K562 (cell line): ENCODE data around the gene GRB10. TPM values are rescaled to one million over a fixed set of nuclear protein-coding genes. Genes with fewer than 3 reads are reported as not detected.

Source experiments
- CREB5 ChIP-seq: fragments of 250-450 bp; sonication (Bioruptor Pico); IDR thresholded peaks from 2 replicates; pipeline ENCODE4 v1.5.0; 2020; ENCODE audit warnings: mild to moderate bottlenecking
- DIDO1 ChIP-seq: fragments of 450-650 bp; IDR thresholded peaks from 2 replicates; pipeline ENCODE4 v1.6.1; 2016; ENCODE audit warnings: low read depth, missing biosample characterization, missing genetic modification characterization
- HMGXB4 ChIP-seq: sonication (generic); formaldehyde crosslinking; IDR thresholded peaks from 2 replicates; pipeline ENCODE4 v1.8.1; 2023; ENCODE audit warnings: mild to moderate bottlenecking, missing genetic modification reagents
- MED1 ChIP-seq: sonication (generic); formaldehyde crosslinking; IDR thresholded peaks from 2 replicates; pipeline ENCODE4 v1.8.1; 2023; ENCODE audit warnings: missing genetic modification reagents, borderline replicate concordance
- PRDM10 ChIP-seq: fragments of 450-650 bp; IDR thresholded peaks from 2 replicates; pipeline ENCODE4 v1.6.1; 2018; ENCODE audit not compliant: partially characterized antibody
- PTBP1 ChIP-seq: fragments of 200-400 bp; formaldehyde crosslinking; IDR thresholded peaks from 2 replicates; pipeline ENCODE4 v1.6.1; 2017; ENCODE audit warnings: low read depth, low read length
- RBM15 ChIP-seq: fragments of 200-400 bp; formaldehyde crosslinking; IDR thresholded peaks from 2 replicates; pipeline ENCODE4 v1.6.1; 2018; ENCODE audit warnings: mild to moderate bottlenecking, low read length, moderate library complexity; ENCODE audit not compliant: insufficient read depth
- RFX7 ChIP-seq: fragments of 250-450 bp; sonication (Bioruptor Pico); IDR thresholded peaks from 2 replicates; pipeline ENCODE4 v1.5.1; 2021; ENCODE audit warnings: mild to moderate bottlenecking
- TCF3 ChIP-seq: sonication (generic); formaldehyde crosslinking; IDR thresholded peaks from 2 replicates; pipeline ENCODE4 v1.4.0; 2020; ENCODE audit warnings: mild to moderate bottlenecking, missing genetic modification reagents
- ZNF232 ChIP-seq: sonication (generic); formaldehyde crosslinking; IDR thresholded peaks from 2 replicates; pipeline ENCODE4 v1.8.0; 2022; ENCODE audit warnings: mild to moderate bottlenecking, missing genetic modification reagents
- polyA plus RNA-seq, 8 experiments: library from polyadenylated mRNA; depleted of rRNA in 4 of 8; stranded (reverse) in 5 of 8; unstranded in 3 of 8; fragments of >200 nt; fragmentation: Nextera tagmentation in 2 of 8; fragmentation: Illumina TruSeq in 1 of 8; extraction: Ambion mirVana in 2 of 8; extraction: Trizol in 1 of 8; gene quantifications; 2 replicates each; pipeline versions ENCODE4 v1.2.1 to v1.2.3, GENCODE V29; 2011 to 2014; ENCODE audit warnings: inconsistent platforms in 1 of 8, missing spikeins in 1 of 8
- total RNA-seq, 7 experiments: library from RNA; depleted of rRNA in 6 of 7; stranded (reverse); fragments of >200 nt in 6 of 7; fragmentation: Illumina TruSeq in 2 of 7; extraction: Trizol in 2 of 7; gene quantifications; 2 replicates each; pipeline versions ENCODE4 v1.2.1 to v1.2.3, GENCODE V29; 2011 to 2021; ENCODE audit warnings: low replicate concordance in 1 of 7
- TF ChIP-seq, protein P1 (sequence below): fragments of 450-650 bp; IDR thresholded peaks from 2 replicates; pipeline ENCODE4 v1.6.1; 2016; ENCODE audit warnings: low read depth, mild to moderate bottlenecking, moderate library complexity
- TF ChIP-seq, protein P2 (sequence below): sonication (generic); formaldehyde crosslinking; IDR thresholded peaks from 2 replicates; pipeline ENCODE4 v1.8.1; 2022; ENCODE audit warnings: missing genetic modification reagents
- TF ChIP-seq, protein P3 (sequence below): sonication (generic); formaldehyde crosslinking; IDR thresholded peaks from 2 replicates; pipeline ENCODE4 v1.8.0; 2022; ENCODE audit warnings: mild to moderate bottlenecking, missing genetic modification reagents

Gene GRB10
- total and polyA plus RNA-seq, 9 of the 15 experiments (the other 6 are each of a cell fraction or from before 2014, with no cell fraction given): 8.9 to 88.5 (median 40.7) TPM

DNA sequence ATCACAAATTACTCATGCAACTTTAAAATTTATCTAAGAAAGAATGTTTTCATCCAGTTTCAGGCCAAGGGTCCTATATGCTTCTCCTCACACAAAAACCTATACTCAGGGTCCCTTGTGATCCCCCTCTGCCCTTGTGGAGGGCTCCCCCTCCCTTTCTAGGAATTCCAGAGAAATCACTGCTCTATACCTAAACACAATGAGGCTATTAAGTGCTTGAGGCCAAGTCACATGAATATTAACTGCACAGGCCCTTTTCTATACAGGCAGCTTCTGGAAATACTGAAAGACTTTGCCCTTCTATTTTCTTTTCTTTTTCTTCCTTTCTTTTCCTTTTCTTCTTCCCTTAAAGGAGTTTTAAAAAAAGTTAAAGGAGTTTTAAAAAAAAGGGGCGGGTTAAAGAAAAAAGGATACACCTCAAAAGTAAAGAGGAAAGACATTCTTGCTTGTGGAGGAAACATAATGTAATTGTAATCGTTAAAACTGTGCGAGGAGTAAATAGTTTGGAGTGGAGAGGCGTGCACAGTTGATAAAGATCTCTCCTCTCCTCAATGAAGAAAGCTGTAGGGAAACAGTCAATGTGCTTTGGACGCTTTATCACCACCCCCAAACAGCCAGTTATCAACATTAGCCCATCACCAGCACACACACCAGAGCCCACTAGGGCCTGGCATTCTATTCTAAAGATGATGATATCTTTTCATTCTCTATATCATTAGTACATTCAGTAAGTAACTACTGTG is 16.4 kb downstream of the GRB10 start (continued):
- TF ChIP-seq PTBP1 (no peak), PRDM10 (no peak), MED1 (CRISPR knock-in tag) (no peak), RFX7 (CRISPR knock-in tag) (no peak), CREB5 (CRISPR knock-in tag) (no peak), HMGXB4 (CRISPR knock-in tag) (no peak), ZNF232 (CRISPR knock-in tag) (no peak), TCF3 (CRISPR knock-in tag) (no peak), RBM15 (no peak), DIDO1 (tag) (no peak)
- TF ChIP-seq, protein P1, sequence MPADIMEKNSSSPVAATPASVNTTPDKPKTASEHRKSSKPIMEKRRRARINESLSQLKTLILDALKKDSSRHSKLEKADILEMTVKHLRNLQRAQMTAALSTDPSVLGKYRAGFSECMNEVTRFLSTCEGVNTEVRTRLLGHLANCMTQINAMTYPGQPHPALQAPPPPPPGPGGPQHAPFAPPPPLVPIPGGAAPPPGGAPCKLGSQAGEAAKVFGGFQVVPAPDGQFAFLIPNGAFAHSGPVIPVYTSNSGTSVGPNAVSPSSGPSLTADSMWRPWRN: no peak
- TF ChIP-seq, protein P2, sequence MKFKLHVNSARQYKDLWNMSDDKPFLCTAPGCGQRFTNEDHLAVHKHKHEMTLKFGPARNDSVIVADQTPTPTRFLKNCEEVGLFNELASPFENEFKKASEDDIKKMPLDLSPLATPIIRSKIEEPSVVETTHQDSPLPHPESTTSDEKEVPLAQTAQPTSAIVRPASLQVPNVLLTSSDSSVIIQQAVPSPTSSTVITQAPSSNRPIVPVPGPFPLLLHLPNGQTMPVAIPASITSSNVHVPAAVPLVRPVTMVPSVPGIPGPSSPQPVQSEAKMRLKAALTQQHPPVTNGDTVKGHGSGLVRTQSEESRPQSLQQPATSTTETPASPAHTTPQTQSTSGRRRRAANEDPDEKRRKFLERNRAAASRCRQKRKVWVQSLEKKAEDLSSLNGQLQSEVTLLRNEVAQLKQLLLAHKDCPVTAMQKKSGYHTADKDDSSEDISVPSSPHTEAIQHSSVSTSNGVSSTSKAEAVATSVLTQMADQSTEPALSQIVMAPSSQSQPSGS: no peak
- TF ChIP-seq, protein P3, sequence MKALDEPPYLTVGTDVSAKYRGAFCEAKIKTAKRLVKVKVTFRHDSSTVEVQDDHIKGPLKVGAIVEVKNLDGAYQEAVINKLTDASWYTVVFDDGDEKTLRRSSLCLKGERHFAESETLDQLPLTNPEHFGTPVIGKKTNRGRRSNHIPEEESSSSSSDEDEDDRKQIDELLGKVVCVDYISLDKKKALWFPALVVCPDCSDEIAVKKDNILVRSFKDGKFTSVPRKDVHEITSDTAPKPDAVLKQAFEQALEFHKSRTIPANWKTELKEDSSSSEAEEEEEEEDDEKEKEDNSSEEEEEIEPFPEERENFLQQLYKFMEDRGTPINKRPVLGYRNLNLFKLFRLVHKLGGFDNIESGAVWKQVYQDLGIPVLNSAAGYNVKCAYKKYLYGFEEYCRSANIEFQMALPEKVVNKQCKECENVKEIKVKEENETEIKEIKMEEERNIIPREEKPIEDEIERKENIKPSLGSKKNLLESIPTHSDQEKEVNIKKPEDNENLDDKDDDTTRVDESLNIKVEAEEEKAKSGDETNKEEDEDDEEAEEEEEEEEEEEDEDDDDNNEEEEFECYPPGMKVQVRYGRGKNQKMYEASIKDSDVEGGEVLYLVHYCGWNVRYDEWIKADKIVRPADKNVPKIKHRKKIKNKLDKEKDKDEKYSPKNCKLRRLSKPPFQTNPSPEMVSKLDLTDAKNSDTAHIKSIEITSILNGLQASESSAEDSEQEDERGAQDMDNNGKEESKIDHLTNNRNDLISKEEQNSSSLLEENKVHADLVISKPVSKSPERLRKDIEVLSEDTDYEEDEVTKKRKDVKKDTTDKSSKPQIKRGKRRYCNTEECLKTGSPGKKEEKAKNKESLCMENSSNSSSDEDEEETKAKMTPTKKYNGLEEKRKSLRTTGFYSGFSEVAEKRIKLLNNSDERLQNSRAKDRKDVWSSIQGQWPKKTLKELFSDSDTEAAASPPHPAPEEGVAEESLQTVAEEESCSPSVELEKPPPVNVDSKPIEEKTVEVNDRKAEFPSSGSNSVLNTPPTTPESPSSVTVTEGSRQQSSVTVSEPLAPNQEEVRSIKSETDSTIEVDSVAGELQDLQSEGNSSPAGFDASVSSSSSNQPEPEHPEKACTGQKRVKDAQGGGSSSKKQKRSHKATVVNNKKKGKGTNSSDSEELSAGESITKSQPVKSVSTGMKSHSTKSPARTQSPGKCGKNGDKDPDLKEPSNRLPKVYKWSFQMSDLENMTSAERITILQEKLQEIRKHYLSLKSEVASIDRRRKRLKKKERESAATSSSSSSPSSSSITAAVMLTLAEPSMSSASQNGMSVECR (CRISPR knock-in tag): no peak
